ENCODE measurements around the gene KIRREL3.

KIRREL3 gene

DNA sequence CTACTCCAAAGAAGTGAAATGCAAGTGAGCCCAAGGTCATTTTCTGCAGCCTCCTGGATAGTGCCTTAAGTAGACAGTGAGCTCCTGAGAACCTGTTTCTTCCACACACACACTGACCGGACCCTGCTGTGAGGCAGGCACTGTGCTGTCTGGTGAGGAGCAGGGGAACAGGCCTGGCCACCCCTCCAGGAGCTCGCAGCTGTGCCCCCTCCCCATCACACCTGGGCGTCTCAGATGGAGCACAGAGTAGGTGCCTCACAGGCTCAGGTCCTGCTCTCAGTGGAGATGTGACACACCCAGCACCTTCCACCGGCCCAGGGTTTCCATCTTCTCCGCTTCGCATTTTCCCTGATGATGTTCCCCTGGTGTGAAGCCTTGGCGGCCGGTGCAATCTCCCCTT, 470.2 kb downstream of the KIRREL3 start:
- no peak for DNase-seq (ENCODE audit: low spot score)

- DNase-seq (ENCODE audit: low spot score) = no peak
Measured at GRCh38 chr11:126529037-126529436, 471.5 kb downstream of the KIRREL3 start.

DNA sequence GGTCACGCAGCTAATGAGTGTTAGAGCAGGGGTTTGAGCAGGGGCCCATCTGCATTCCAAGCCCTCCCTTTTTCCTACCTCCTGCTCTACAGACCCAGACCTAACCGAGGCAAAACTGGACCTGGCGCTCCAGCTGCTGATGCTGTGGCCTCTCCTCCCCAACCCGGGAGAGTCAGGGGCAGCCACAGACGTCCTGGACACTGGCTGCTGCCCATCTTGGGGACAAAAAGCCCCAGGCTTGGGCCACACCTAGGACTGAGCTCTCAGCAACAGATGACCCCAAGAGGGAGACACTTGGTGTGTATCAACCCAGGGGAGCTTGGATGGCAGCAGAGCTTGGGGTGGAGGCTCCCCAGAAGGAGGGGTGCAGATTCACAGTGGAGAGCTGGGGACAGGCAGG, 472.5 kb downstream of the KIRREL3 start:
- DNase-seq (ENCODE audit: low spot score) = no peak

GRCh38 chr11:126527651-126528050, 472.9 kb downstream of the KIRREL3 start:
- DNase-seq (ENCODE audit: low spot score) = no peak

DNA sequence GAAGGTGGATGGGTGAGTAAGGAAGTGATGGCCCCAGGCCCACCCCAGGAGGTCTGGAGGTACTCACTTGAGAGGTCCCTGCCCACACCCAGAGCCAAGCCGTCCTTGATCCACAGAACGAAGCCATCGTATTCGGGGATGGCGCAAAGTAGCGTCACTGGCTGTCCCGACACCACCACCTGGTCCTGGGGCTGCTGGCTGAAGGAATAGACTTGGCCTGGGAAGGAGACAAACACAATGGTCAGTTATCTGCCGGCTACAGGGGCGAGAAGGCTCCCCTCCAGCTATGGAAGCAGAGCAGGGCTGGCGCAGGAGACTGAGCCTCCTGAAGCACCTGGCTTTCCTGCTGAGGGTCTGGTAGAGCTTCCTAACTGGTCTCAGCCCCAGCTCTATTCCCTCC, 474.1 kb downstream of the KIRREL3 start:
- no peak for DNase-seq (ENCODE audit: low spot score)

DNA sequence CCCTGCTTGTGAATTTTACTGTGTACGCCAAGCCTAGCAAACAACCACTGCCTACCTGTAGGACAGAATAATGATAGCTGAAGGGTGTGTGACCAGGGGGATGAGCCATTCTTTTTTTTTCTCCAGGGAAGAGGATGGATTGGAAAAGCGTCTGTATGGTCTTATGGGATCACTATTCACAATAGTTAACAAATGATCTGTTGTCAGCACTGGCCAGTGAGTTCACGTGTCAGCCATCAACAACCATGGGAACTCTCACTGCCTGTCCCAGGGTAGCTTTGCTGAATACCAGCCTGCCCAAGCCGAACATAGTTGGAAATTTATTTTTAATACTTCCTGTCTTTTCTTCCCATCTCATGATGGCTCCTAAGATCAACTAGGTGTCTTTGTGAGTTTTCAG, 474.9 kb downstream of the KIRREL3 start:
- DNase-seq (ENCODE audit: low spot score) = no peak

- no peak for DNase-seq (ENCODE audit: low spot score)
Measured at GRCh38 chr11:126525216-126525615, 475.4 kb downstream of the KIRREL3 start.

DNA sequence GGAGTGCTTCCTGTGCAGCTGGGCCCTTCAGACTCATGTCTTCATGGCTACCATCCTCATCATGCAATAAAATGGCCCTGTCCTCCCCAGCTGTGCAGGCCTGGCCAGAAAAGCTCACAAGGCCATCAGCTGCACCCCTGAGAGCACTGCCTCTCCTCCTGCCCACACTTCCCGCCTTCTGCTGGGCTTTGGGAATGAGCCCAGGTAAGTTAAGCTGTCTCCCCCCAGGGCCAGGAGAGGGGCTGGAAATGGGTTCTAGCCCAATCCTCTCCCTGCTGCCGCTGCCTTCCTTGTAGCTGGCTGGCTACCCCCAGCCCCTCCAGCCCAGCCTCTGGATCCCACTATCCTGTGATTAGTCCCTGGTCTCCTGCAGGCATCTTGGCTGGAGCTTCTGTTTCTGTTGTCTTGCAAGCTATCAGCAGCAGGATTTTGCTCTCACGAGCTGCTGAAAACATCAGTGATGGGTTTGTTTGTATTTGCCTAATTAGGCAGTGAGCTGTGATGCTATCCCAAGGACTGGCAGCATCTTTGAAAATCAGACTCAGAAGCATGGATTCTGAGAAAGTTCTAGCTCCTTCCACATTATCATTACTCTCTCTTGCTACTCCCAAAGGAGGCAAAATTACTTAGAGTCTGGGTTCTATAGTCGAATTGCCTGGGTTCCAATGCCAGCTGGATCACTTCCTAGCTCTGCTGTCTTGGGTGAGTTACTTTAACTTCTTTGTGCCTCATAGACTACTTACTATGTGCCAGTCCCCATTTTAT, 476.9 kb downstream of the KIRREL3 start:
- no peak for DNase-seq (ENCODE audit: low spot score)

GRCh38 chr11:126522606-126523005, 478.0 kb downstream of the KIRREL3 start:
- DNase-seq (ENCODE audit: low spot score) = no peak

DNA sequence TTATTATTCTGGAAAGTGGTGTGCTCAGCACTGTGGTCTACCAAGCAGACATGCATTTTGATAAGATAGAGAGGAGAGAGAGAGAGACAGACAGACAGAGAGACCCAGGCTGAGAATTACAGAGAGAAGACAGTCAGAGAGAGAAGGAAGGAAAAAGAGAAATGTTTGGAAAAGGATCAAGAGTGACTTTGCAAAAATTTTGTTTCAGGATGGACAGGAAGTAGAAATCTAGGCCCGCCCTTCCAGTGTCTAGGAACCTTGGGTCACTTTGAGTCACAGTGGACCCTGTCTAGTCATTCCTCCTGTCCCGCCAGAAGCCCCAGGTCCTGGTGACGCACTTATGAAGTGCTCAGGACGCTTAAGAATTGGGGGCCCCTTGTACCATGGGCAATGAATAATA, 478.4 kb downstream of the KIRREL3 start:
- no peak for DNase-seq (ENCODE audit: low spot score)

DNA sequence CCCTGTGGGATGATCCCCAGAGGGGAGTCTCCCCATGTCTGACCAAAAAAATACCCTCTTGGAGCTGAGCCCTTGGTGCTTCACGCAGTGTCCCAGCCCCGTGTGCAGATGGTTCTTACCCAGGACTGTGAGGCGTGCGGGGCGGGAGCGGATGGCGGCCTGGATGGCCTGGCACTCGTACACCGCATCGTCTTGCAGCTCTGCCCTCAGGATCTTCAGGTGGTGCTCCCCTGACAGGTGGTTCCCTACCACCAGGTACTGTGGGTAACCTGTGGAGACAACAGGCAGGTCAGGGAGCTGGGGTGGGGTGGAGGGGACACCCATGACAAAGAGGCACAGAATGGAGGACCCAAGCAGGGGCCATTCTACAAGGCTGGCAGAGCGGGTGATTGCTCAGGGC, 479.4 kb downstream of the KIRREL3 start:
- no peak for DNase-seq (ENCODE audit: low spot score)

DNA sequence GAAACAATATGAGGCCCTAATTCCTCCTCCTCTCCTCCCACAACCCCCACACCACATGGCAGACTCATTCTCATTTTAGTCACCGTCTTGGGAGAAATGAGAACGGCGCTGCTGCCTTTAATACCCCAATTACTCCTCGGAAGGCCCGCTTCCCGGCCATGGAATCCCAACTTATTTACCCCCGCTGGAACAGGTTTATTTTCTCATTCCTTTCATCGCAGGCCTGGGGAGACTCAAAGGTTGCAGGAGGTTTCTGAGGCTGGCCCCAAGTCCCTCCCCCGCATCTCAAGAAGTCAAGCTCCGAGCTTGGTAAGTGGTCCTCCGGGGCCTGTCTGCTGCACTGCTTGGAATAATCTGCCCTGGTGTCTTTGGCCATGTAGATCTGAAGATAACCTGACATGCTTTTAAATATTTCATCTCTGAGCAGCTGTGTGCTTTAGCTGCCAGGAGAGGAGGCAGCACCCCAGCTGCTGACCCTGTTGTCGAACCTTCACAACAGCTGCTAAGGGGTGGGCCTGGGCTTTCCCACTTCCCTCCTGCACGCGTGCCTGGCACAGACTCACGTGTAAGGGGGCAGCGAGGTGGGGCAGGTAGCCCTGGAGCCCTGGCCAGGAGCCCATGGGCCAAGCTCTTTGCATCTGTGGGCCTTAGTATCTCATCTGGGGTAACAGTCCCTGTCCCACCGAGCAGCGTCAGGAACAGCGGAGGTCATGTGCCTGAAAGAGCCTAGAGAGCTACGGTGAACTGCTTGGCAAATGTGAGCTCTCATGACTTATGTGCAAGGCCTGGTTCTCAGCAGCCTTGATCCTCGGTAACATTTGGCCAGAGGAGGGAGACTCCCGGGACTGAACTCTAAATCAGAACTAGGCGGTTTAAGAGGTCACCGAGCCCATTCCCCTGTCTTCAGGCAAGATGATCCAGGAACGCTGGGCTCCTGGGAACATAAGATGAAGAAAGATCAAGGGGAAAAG, 480.5 kb downstream of the KIRREL3 start:
- no peak for DNase-seq (ENCODE audit: low spot score)

- no peak for DNase-seq (ENCODE audit: low spot score)
Measured at GRCh38 chr11:126518972-126519690, 481.4 kb downstream of the KIRREL3 start.

- no peak for DNase-seq (ENCODE audit: low spot score)
Measured at GRCh38 chr11:126518071-126518971, 482.2 kb downstream of the KIRREL3 start.

DNA sequence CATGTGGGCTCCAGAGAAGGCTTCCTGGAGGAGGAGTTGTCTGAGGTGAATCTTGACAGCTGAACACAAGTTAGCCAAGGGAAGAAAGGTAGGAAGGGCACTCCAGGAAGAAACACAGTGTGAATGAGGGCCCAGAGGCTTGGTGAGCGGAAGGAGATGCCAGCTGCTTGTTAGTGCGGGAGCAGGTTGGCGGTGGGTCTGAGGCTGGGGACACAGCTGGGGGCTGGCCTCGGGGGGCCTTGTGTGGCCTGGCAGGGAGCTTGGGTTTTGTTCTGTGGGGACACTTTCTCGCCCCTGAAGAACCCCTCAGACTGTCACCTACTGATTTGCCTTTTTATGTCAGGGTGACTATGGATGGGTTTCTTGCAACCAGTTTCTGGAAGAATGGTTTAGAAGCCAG, 485.1 kb downstream of the KIRREL3 start:
- no peak for DNase-seq (ENCODE audit: low spot score)

- DNase-seq (ENCODE audit: low spot score) = no peak
Measured at GRCh38 chr11:126514061-126514693, 486.4 kb downstream of the KIRREL3 start.

GRCh38 chr11:126512741-126513715, 487.5 kb downstream of the KIRREL3 start:
- no peak for DNase-seq (ENCODE audit: low spot score)

DNA sequence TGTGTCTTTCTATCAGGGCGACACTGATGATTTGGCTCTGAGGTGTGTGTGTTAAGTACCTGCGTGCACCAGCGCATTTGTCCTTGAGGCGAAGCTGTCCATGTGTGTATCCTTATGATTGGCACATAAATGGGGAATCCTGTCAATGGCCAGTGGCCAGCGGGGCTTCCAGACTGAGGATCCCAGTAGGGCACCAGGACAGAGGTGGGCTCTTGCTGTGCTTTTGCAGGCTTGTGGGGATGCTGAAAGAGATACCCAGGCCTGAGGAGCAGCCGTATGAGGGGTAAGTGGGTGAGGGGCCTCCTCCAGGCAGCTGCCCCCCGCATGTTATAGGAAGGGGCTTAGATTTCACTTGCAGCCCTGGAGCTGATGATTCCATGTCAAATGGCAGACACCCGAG, 488.3 kb downstream of the KIRREL3 start:
- DNase-seq (ENCODE audit: low spot score) = no peak

DNA sequence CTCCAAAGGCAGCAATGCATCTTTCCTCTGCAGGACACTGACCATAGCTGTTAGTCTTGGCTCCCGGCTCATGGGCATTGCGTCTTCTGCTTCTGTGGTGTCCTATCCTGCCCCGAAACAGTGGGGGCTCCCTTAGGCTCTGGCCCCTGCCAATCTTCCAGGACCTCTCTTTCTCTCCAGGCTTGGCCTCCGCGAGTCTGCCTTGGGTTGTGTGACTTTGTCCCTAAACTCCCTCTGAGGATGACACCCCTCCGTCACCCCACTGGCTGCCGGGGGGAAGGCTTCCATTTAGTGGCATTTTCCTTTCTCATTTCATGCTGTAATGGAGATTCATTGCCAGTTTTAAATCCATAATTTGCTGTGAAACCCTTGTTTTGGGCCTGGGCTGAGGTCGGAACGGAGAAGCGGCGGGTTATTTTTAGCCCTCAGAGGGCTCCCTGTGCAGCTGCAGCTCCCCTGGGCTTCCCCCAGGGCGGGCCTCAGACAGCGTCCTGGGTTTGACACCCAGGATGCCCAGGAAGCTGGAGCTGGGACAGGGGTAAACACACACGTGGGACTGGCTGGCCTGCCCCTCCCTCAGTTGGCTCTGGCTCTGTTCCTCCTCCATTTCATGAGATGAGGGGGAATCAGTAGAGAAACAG, 489.0 kb downstream of the KIRREL3 start:
- no peak for DNase-seq (ENCODE audit: low spot score)

All from kidney tubule cell (primary cell).